Activated CD4-positive, alpha-beta memory T cell treated with anti-CD3 and anti-CD28 coated beads, Interleukin-2, amount 10 ng/mL, durations not matched to agents 7 days and 5 days (primary cell): Measurements from ENCODE around the gene LDB1. TPM values are rescaled to one million over a fixed set of nuclear protein-coding genes. Genes with fewer than 3 reads are reported as not detected.

Experiments
- CTCF ChIA-PET: fragments of 350-600 bp; sonication (Branson Sonifier 250); formaldehyde crosslinking; loops from one replicate; lab custom pipeline; 2021; ENCODE audit warnings: antibody characterized with exemption, inconsistent platforms; lab: Charles Lee
- POLR2A ChIA-PET: fragments of 350-600 bp; sonication (Branson Sonifier 250); formaldehyde crosslinking; loops from one replicate; lab custom pipeline; 2021; ENCODE audit warnings: antibody characterized with exemption; lab: Charles Lee
- DNase-seq: peaks from one replicate; pipeline ENCODE4 v3.0.0-alpha.2; 2020
- H3K27ac Mint-ChIP-seq: one replicate; pipeline ENCODE4 v1.8.0; 2021; ENCODE audit warnings: mild to moderate bottlenecking, mixed read lengths
- H3K27me3 Mint-ChIP-seq: one replicate; pipeline ENCODE4 v1.8.0; 2021; ENCODE audit warnings: mixed read lengths
- H3K36me3 Mint-ChIP-seq: one replicate; pipeline ENCODE4 v1.8.0; 2021; ENCODE audit warnings: low read depth, mixed read lengths
- H3K4me1 Mint-ChIP-seq: one replicate; pipeline ENCODE4 v1.8.0; 2021; ENCODE audit warnings: mixed read lengths
- H3K4me3 Mint-ChIP-seq: one replicate; pipeline ENCODE4 v1.8.0; 2021; ENCODE audit warnings: mild to moderate bottlenecking, mixed read lengths
- H3K9me3 Mint-ChIP-seq: one replicate; pipeline ENCODE4 v1.8.0; 2021; ENCODE audit warnings: mixed read lengths
- total RNA-seq, 2 experiments: library from RNA; stranded (reverse); gene quantifications; one replicate each; pipeline ENCODE4 v1.2.3, GENCODE V29; 2021

The LDB1 gene, protein sequence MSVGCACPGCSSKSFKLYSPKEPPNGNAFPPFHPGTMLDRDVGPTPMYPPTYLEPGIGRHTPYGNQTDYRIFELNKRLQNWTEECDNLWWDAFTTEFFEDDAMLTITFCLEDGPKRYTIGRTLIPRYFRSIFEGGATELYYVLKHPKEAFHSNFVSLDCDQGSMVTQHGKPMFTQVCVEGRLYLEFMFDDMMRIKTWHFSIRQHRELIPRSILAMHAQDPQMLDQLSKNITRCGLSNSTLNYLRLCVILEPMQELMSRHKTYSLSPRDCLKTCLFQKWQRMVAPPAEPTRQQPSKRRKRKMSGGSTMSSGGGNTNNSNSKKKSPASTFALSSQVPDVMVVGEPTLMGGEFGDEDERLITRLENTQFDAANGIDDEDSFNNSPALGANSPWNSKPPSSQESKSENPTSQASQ
- total RNA-seq, result 10 to 100 TPM; 81.3 to 83.1 TPM

DNA sequence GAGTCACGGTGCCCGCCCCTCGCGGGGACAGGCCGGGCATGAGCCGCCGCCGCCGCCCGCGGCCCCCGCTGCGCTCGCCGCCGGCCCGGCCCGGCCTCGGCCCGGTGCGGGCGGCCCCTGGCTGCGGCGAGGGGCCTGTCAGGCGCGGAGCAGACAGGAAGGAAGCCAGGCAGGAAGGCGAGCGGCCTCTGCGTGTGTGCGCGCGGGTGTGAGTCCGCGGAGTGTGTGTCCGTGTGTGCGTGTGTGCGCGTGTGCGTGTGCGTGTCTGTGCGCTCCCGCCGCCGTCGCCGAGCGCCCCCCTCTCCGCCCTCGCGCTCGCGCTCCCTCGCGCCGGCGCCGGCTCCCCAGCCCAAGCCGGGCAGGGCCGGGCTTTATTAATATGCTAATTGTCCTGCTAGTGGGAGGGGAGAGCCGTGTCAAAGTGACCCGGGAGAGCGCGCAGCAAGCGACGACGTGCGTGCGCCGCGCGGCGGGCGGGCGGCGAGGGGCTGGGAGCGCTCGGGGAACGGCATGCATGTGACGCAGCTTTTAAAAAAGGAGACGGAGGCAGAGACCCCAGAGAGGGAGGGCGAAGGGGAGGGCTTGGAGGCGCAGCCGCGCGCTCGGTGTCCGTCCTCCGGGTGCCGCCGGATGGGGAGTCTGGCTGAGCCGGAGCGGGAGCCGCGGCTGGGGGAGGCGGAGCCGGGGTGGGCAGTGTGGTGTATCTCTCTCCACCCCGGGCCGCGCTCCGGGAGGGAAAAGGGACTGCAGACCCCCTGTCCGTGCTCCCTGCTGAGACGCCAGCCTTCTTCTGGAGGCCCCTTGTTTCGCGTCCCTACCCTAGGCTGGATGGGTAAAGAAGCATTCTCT is at the start of gene LDB1:
Gene LDB1, minus strand, starts transcription at position 227 of the 849 bp plus-strand sequence. CDS start 258 bp downstream, outside the sequence.
- H3K36me3 Mint-ChIP-seq, result no peaks in the 10 kb centered on the region
- peak; percentile 71 for DNase-seq
- no peaks in the 10 kb centered on the region for H3K9me3 Mint-ChIP-seq
- no peaks in the 10 kb centered on the region for H3K27me3 Mint-ChIP-seq
- H3K4me1 Mint-ChIP-seq, result peaks cover 50% of the 10 kb centered on the region
- H3K4me3 Mint-ChIP-seq, result peak within 1 kb of the TSS; percentile 91
- peak within 1 kb of the TSS; percentile 91 for H3K27ac Mint-ChIP-seq
- POLR2A ChIA-PET, result interaction anchor here (1.7 kb wide), 1 partner anchor 14 kb away, joined by 6 read pairs; no protein-coding TSS in a partner anchor
- CTCF ChIA-PET, result no interaction called here

DNA sequence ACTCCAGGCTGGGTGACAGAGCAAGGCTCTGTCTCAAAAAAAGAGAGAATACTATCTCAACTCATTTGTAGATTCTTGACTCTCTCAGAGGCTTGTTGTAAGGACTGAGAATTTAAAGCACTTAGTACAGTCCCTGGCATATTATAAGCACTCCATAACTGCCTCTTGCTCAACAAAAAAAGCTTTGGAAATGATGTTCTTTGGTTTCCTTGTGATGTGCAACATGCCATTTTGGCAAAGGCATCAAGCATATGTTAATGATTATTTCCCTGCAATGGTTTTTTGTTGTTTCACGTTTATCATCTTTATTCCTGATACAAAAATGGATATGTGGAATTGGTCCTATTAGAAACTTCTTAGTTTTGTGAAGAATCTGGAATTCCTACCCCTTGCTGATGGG is 47.7 kb upstream of the LDB1 start:
- Mint-ChIP-seq H3K4me1 (peaks cover 23% of the 10 kb centered on the region), H3K9me3 (no peaks in the 10 kb centered on the region), H3K27me3 (peaks cover 4% of the 10 kb centered on the region), H3K4me3 (no peak overlapping the region), H3K36me3 (peaks cover 11% of the 10 kb centered on the region), H3K27ac (no peak overlapping the region)
- DNase-seq, result no peak
- POLR2A ChIA-PET, result interaction anchor here (0.7 to 2.3 kb wide), 2 partner anchors 15 to 17 kb away, joined by 3 to 10 read pairs; partner anchors contain the start of gene NOLC1
- CTCF ChIA-PET, result interaction anchor here (3.1 to 7.8 kb wide), 4 partner anchors 21 to 184 kb away, joined by 32 to 93 read pairs (median 62); partner anchors contain the start of gene ELOVL3

DNA sequence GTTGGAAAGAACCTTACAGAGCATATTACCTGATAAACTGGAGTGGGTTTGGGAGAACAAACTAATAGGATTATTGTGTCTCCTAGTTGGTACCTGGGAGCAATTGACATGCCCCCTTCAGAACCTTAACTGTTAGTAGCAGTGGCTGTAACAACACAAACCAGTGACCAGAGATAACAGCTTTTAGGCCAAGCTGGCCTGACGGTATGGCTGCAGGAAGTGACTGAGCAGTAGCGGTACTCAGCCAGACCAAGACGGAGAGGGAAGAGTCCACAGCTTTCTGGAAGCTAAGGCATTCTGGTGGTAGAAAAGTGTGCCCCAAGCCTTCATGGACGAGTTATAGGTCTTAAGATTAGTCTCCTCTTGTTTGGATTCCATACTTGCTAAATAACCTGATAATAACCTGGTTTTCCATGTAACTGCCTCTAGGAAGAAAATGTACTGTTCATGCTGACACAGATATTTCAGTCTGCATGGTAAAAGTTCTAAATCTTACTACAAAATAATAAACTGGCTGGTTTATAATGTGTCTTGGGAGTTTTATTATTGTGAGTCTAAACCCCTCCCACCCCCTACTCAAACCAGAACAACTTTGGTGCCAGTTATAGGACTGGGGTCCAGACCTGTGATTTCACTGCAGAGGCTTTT is 43.3 kb upstream of the LDB1 start:
- H3K4me1 Mint-ChIP-seq, result peaks cover 10% of the 10 kb centered on the region
- no peaks in the 10 kb centered on the region for H3K9me3 Mint-ChIP-seq
- peaks cover 49% of the 10 kb centered on the region for H3K36me3 Mint-ChIP-seq
- no peak overlapping the region for H3K27ac Mint-ChIP-seq
- POLR2A ChIA-PET, result interaction anchor here (0.6 kb wide), 1 partner anchor 9 kb away, joined by 3 read pairs; no protein-coding TSS in a partner anchor
- CTCF ChIA-PET, result no interaction called here
- H3K4me3 Mint-ChIP-seq, result no peak overlapping the region
- DNase-seq, result no peak
- no peaks in the 10 kb centered on the region for H3K27me3 Mint-ChIP-seq

DNA sequence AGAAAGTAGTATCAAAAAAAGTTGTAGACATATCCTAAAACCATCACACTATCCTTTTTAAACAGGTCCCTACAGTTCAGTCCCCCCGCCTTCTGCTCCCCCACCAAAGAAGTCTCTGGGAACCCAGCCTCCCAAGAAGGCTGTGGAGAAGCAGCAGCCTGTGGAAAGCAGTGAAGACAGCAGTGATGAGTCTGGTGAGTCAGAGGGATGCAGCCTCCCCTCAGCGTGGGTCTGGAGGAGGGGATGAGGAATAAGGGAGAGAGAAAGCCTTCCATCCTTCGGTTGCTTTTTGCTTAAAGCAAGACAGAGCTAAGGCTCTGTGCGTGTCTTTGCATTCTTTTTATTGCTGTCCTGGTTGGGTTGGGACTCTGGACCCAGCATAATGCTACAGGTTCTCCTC is 39.7 kb upstream of the LDB1 start:
- ChIA-PET POLR2A (interaction anchor here (1.1 to 1.3 kb wide), 2 partner anchors 9 to 25 kb away, joined by 4 to 7 read pairs; no protein-coding TSS in a partner anchor), CTCF (interaction anchor here (1.4 to 2.1 kb wide), 2 partner anchors 10 to 72 kb away, joined by 5 to 16 read pairs; no protein-coding TSS in a partner anchor)
- no peak overlapping the region for H3K27ac Mint-ChIP-seq
- H3K27me3 Mint-ChIP-seq, result no peaks in the 10 kb centered on the region
- H3K9me3 Mint-ChIP-seq, result no peaks in the 10 kb centered on the region
- H3K36me3 Mint-ChIP-seq, result peaks cover 80% of the 10 kb centered on the region
- no peak overlapping the region for H3K4me3 Mint-ChIP-seq
- DNase-seq, result no peak
- H3K4me1 Mint-ChIP-seq, result peaks cover 28% of the 10 kb centered on the region

DNA sequence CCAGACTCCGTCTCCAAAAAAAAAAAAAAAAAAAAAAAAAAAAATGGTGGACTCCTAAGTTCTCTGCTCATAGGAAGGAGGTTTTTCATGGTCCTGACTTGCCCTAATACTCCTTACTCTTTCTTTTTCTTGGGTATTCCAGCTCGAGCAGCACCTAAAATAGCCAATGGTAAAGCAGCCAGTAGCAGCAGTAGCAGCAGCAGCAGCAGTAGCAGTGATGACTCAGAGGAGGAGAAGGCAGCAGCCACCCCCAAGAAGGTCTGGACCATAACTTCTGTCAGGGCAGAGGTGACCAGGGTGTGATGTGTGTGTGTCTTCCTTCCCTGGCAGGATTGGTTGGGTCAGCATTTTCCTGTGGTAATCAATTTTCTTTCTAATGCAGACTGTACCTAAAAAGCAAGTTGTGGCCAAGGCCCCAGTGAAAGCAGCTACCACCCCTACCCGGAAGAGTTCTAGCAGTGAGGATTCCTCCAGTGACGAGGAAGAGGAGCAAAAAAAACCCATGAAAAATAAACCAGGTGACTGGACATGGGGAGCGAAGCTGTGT is 39.0 kb upstream of the LDB1 start:
- Mint-ChIP-seq H3K27me3 (no peaks in the 10 kb centered on the region), H3K27ac (no peak overlapping the region)
- CTCF ChIA-PET, result interaction anchor here (1.4 to 2.1 kb wide), 3 partner anchors 10 to 72 kb away, joined by 5 to 16 read pairs (median 12); no protein-coding TSS in a partner anchor

DNA sequence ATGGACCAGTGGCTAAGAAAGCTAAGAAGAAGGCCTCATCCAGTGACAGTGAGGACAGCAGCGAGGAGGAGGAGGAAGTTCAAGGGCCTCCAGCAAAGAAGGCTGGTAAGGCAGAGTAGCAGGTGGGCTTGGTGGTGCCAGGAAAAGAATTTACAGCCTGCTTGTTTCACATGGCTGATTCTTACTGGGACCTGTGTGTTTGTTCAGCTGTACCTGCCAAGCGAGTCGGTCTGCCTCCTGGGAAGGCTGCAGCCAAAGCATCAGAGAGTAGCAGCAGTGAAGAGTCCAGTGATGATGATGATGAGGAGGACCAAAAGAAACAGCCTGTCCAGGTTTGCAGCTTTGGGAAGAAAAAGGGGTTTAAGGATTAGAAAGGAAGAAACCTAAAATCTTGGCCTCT is 37.1 kb upstream of the LDB1 start:
- Mint-ChIP-seq H3K4me1 (peaks cover 46% of the 10 kb centered on the region), H3K36me3 (peaks cover 73% of the 10 kb centered on the region), H3K9me3 (no peaks in the 10 kb centered on the region), H3K27ac (no peak overlapping the region), H3K4me3 (no peak overlapping the region), H3K27me3 (no peaks in the 10 kb centered on the region)
- POLR2A ChIA-PET, result interaction anchor here (0.6 to 1.8 kb wide), 6 partner anchors 12 to 576 kb away, joined by 3 to 6 read pairs (median 3); no protein-coding TSS in a partner anchor
- CTCF ChIA-PET, result interaction anchor here (0.5 to 2.1 kb wide), 4 partner anchors 12 to 317 kb away, joined by 3 to 12 read pairs (median 4); no protein-coding TSS in a partner anchor
- DNase-seq, result no peak

More for the DNA sequence above, 39.0 kb upstream of the LDB1 start:
- DNase-seq, result no peak
- no peaks in the 10 kb centered on the region for H3K9me3 Mint-ChIP-seq
- peaks cover 34% of the 10 kb centered on the region for H3K4me1 Mint-ChIP-seq
- no peak overlapping the region for H3K4me3 Mint-ChIP-seq
- POLR2A ChIA-PET, result no interaction called here
- H3K36me3 Mint-ChIP-seq, result peaks cover 84% of the 10 kb centered on the region

DNA sequence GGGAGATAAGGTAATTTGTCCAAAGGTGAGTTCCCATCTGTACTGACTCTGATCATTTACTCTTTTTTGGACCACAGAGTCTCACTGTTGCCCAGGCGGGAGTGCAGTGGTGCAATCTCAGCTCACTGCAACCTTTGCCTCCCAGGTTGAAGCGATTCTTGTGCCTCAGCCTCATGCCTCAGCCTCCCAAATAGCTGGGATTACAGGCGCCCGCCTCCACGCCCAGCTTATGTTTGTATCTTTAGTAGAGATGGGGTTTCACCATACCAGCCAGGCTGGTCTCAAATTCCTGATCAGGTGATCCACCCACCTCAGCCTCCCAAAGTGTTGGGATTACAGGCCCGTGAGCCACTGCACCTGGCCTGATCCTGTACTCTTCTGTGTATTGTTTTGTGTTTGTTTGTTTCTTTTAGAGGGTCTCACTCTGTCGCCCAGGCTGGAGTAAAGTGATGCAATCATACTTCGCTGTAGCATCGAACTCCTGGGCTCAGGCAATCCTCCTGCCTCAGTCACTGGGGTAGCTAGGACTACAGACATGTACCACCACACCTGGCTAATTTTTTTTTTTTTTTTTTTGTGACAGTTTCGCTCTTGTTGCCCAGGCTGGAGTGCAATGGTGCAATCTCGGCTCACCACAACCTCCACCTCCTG is 34.4 kb upstream of the LDB1 start:
- no peak for DNase-seq
- peak overlapping the region; percentile 31 for H3K27ac Mint-ChIP-seq
- peak overlapping the region; percentile 60 for H3K4me3 Mint-ChIP-seq
- ChIA-PET CTCF (interaction anchor here (0.8 to 1.2 kb wide), 4 partner anchors 15 to 348 kb away, joined by 3 to 6 read pairs (median 4); partner anchors contain the start of gene ACTR1A), POLR2A (interaction anchor here (0.9 to 4.7 kb wide), 3 partner anchors 9 to 266 kb away, joined by 3 to 34 read pairs (median 7); partner anchors contain the start of gene FBXL15)
- H3K9me3 Mint-ChIP-seq, result no peaks in the 10 kb centered on the region
- H3K4me1 Mint-ChIP-seq, result peaks cover 63% of the 10 kb centered on the region
- H3K27me3 Mint-ChIP-seq, result no peaks in the 10 kb centered on the region
- H3K36me3 Mint-ChIP-seq, result peaks cover 64% of the 10 kb centered on the region

DNA sequence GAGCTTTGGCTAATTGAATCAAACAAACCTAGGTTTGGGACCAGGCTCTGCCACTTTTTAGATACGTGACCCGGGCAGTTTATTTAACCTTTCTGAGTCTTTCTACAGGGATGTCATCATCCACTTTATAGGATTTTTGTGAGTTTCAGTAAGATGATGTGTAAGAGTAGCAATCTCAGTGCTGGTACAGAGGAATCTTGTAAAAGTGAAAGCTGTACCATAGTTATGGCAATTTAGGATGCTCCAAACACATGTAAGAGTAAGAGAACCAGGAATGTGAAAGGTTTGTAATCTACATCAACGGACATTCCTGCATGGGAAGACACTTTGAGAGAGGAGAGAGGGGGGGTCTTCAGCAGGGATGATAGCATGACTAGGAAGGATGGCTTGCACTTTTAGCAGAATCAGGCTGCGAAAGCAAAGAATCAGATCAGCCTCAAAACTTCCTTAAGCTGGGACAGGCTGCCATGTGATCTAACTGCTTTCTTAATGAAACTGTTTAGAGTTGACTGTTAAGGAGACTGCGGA is 33.0 kb upstream of the LDB1 start:
- no peaks in the 10 kb centered on the region for H3K27me3 Mint-ChIP-seq
- no peak for DNase-seq
- POLR2A ChIA-PET, result interaction anchor here (0.9 to 4.7 kb wide), 8 partner anchors 13 to 335 kb away, joined by 3 to 34 read pairs (median 10); partner anchors contain the start of genes FBXL15, OGA and PPRC1
- peaks cover 61% of the 10 kb centered on the region for H3K4me1 Mint-ChIP-seq
- CTCF ChIA-PET, result interaction anchor here (1.0 to 3.4 kb wide), 6 partner anchors 16 to 351 kb away, joined by 3 to 16 read pairs (median 4); partner anchors contain the start of genes ACTR1A and SUFU
- H3K4me3 Mint-ChIP-seq, result peak overlapping the region; percentile 90
- no peaks in the 10 kb centered on the region for H3K9me3 Mint-ChIP-seq
- peaks cover 63% of the 10 kb centered on the region for H3K36me3 Mint-ChIP-seq
- peak overlapping the region; percentile 87 for H3K27ac Mint-ChIP-seq

DNA sequence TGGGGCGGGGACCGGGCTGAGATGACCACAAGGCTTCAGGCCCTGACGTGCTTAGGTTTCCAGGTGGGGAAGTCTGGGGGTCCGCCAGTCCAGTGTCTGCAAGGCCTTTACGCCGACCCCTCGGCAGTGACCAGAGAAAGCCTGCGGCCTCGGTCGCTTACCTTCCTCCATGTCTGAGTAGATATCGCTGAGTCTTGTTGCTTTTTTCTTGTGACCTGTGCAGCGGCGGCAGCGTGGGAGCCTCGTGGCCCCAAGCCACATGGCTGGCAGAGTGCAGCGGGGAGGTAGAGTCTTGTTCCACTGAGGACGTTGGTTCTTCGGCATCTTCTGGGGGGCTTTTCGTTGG is 32.4 kb upstream of the LDB1 start:
- H3K4me1 Mint-ChIP-seq, result peaks cover 60% of the 10 kb centered on the region
- DNase-seq, result peak; percentile 49
- no peaks in the 10 kb centered on the region for H3K9me3 Mint-ChIP-seq
- peak overlapping the region; percentile 87 for H3K27ac Mint-ChIP-seq
- CTCF ChIA-PET, result interaction anchor here (1.3 to 3.4 kb wide), 5 partner anchors 10 to 34 kb away, joined by 3 to 18 read pairs (median 6); partner anchors contain the start of gene PPRC1
- H3K4me3 Mint-ChIP-seq, result peak overlapping the region; percentile 90
- POLR2A ChIA-PET, result interaction anchor here (0.7 to 4.7 kb wide), 16 partner anchors 8 to 334 kb away, joined by 3 to 34 read pairs (median 6); partner anchors contain the start of genes C10orf95, FBXL15, HPS6 and OGA
- H3K27me3 Mint-ChIP-seq, result no peaks in the 10 kb centered on the region
- peaks cover 65% of the 10 kb centered on the region for H3K36me3 Mint-ChIP-seq

DNA sequence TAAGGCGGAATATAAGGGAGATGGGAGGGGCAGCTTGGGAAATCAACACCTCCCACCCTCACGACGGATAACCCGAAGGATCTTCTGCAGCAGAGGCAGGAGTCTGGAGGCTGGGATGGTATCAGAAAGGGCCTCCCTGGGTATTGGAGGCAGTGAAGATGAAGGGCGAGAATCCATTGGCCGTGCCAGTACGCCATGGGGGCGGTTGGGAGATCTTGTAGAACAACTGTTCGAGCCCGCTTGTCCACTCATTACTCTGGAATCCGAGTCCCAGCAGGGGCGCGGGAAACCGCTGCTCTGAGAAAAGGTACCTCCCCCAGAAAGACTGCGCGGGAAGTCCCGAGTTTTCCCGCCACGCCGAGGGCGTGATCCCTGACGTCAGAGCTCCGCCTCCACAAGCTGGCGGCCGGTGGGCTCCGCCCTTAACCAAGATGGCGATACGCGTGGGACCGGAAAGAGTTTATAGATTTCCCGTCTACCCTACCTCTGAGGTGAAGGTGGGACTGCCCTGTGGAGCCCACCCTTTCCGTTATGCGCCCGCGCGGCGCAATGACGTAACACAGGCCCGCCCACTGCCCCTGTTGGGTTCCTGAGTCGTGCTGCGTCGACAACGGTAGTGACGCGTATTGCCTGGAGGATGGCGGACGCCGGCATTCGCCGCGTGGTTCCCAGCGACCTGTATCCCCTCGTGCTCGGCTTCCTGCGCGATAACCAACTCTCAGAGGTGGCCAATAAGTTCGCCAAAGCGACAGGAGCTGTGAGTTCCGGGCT is 31.8 kb upstream of the LDB1 start, which contains the start of gene NOLC1:
Gene NOLC1, plus strand, starts transcription at position 616 of the 771 bp plus-strand sequence. Its CDS starts 22 bp downstream, at position 638.
- ChIA-PET POLR2A (interaction anchor here (0.7 to 4.7 kb wide), 19 partner anchors 9 to 334 kb away, joined by 3 to 34 read pairs (median 5); partner anchors contain the start of genes C10orf95, FBXL15, HPS6 and OGA), CTCF (interaction anchor here (1.2 to 3.4 kb wide), 6 partner anchors 10 to 200 kb away, joined by 3 to 18 read pairs (median 5); partner anchors contain the start of gene PPRC1)
- H3K27ac Mint-ChIP-seq, result peak within 1 kb of the TSS; percentile 87
- H3K9me3 Mint-ChIP-seq, result no peaks in the 10 kb centered on the region
- no peaks in the 10 kb centered on the region for H3K27me3 Mint-ChIP-seq
- DNase-seq, result peak; percentile 100
- H3K4me1 Mint-ChIP-seq, result peaks cover 55% of the 10 kb centered on the region
- peak within 1 kb of the TSS; percentile 90 for H3K4me3 Mint-ChIP-seq
- peaks cover 65% of the 10 kb centered on the region for H3K36me3 Mint-ChIP-seq
